Measurements from ENCODE around the gene ENSA. TPM values are rescaled to one million over a fixed set of nuclear protein-coding genes. Genes with fewer than 3 reads are reported as not detected.

ENSA gene
- total and polyA plus RNA-seq, 4 donors: 19.0 to 59.8 (median 55.3) TPM

GRCh38 chr1:150649441-150650075 lies 20.1 kb upstream of the ENSA start:
- Histone ChIP-seq H3K27me3 (ENCODE audit: control insufficient read depth in 4 of 4, insufficient read depth in 4 of 4, low read length in 3 of 4) (no peaks in the 10 kb centered on the region), H3K27ac (ENCODE audit: low read depth in 1 of 2, low read length in 2 of 2) (no peak overlapping the region), H3K9ac (ENCODE audit: low read depth in 1 of 2, low read length in 2 of 2) (no peak overlapping the region), H3K36me3 (ENCODE audit: control insufficient read depth in 4 of 4, insufficient read depth in 3 of 4, low read depth in 1 of 4, low read length in 3 of 4) (peaks cover 9 to 25% (median 19%) of the 10 kb centered on the region in 4 donors), H3K9me3 (ENCODE audit: control insufficient read depth in 4 of 4, low read length in 3 of 4) (no peaks in the 10 kb centered on the region), H3K4me1 (ENCODE audit: control insufficient read depth in 4 of 4, insufficient read depth in 4 of 4, low read length in 3 of 4) (peaks cover 0 to 3% (median 0%) of the 10 kb centered on the region in 4 donors), H3K4me3 (ENCODE audit: low read depth in 1 of 3, low read length in 3 of 3) (no peak overlapping the region)
- WGBS: 94% methylated on average over 5 of the region's 5 CpGs
- DNase-seq (ENCODE audit: low spot score): no peak
- TF ChIP-seq RXRA (IDR thresholded peaks at IDR 0.05) (no peak), RAD21 (IDR thresholded peaks at IDR 0.05) (no peak), FOXA1 (IDR thresholded peaks at IDR 0.05) (no peak), SP1 (IDR thresholded peaks at IDR 0.05) (no peak), JUND (IDR thresholded peaks at IDR 0.05) (no peak), HNF4A (conservative IDR thresholded peaks at IDR 0.05) (no peak), CTCF (IDR thresholded peaks at IDR 0.05; ENCODE audit: low read depth, low read length, missing input control) (no peak), YY1 (IDR thresholded peaks at IDR 0.05) (no peak), GABPA (IDR thresholded peaks at IDR 0.05 in 1 of 2, conservative IDR thresholded peaks at IDR 0.05 in 1 of 2) (no peak), ZBTB33 (IDR thresholded peaks at IDR 0.05) (no peak), TAF1 (conservative IDR thresholded peaks at IDR 0.05) (no peak), NR2F2 (IDR thresholded peaks at IDR 0.05) (no peak)
- TF ChIP-seq, protein P1, sequence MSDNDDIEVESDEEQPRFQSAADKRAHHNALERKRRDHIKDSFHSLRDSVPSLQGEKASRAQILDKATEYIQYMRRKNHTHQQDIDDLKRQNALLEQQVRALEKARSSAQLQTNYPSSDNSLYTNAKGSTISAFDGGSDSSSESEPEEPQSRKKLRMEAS (IDR thresholded peaks at IDR 0.05): no peak
- TF ChIP-seq, protein P2, sequence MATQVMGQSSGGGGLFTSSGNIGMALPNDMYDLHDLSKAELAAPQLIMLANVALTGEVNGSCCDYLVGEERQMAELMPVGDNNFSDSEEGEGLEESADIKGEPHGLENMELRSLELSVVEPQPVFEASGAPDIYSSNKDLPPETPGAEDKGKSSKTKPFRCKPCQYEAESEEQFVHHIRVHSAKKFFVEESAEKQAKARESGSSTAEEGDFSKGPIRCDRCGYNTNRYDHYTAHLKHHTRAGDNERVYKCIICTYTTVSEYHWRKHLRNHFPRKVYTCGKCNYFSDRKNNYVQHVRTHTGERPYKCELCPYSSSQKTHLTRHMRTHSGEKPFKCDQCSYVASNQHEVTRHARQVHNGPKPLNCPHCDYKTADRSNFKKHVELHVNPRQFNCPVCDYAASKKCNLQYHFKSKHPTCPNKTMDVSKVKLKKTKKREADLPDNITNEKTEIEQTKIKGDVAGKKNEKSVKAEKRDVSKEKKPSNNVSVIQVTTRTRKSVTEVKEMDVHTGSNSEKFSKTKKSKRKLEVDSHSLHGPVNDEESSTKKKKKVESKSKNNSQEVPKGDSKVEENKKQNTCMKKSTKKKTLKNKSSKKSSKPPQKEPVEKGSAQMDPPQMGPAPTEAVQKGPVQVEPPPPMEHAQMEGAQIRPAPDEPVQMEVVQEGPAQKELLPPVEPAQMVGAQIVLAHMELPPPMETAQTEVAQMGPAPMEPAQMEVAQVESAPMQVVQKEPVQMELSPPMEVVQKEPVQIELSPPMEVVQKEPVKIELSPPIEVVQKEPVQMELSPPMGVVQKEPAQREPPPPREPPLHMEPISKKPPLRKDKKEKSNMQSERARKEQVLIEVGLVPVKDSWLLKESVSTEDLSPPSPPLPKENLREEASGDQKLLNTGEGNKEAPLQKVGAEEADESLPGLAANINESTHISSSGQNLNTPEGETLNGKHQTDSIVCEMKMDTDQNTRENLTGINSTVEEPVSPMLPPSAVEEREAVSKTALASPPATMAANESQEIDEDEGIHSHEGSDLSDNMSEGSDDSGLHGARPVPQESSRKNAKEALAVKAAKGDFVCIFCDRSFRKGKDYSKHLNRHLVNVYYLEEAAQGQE (IDR thresholded peaks at IDR 0.05): no peak
- TF ChIP-seq, protein P3, sequence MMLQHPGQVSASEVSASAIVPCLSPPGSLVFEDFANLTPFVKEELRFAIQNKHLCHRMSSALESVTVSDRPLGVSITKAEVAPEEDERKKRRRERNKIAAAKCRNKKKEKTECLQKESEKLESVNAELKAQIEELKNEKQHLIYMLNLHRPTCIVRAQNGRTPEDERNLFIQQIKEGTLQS (IDR thresholded peaks at IDR 0.05): no peak

GRCh38 chr1:150642296-150642695 lies 12.9 kb upstream of the ENSA start:
- H3K4me1 ChIP-seq (ENCODE audit: control insufficient read depth in 4 of 4, insufficient read depth in 4 of 4, low read length in 3 of 4): no peaks in the 10 kb centered on the region
- H3K9me3 ChIP-seq (ENCODE audit: control insufficient read depth in 4 of 4, low read length in 3 of 4): no peaks in the 10 kb centered on the region
- H3K4me3 ChIP-seq (ENCODE audit: low read depth in 1 of 3, low read length in 3 of 3): no peak overlapping the region
- no peak overlapping the region for H3K27ac ChIP-seq (ENCODE audit: low read depth in 1 of 2, low read length in 2 of 2)
- H3K9ac ChIP-seq (ENCODE audit: low read depth in 1 of 2, low read length in 2 of 2): no peak overlapping the region
- DNase-seq (ENCODE audit: low spot score): no peak
- no peaks in the 10 kb centered on the region for H3K27me3 ChIP-seq (ENCODE audit: control insufficient read depth in 4 of 4, insufficient read depth in 4 of 4, low read length in 3 of 4)
- peaks cover 4 to 12% (median 5%) of the 10 kb centered on the region in 4 donors for H3K36me3 ChIP-seq (ENCODE audit: control insufficient read depth in 4 of 4, insufficient read depth in 3 of 4, low read depth in 1 of 4, low read length in 3 of 4)
- WGBS: 82% methylated on average over 4 of the region's 4 CpGs
- TF ChIP-seq HNF4A (conservative IDR thresholded peaks at IDR 0.05): no peak
- TF ChIP-seq, protein P1 (IDR thresholded peaks at IDR 0.05): no peak
- TF ChIP-seq RAD21 (IDR thresholded peaks at IDR 0.05): no peak
- TF ChIP-seq NR2F2 (IDR thresholded peaks at IDR 0.05): no peak
- TF ChIP-seq SP1 (IDR thresholded peaks at IDR 0.05): no peak
- TF ChIP-seq, protein P3 (IDR thresholded peaks at IDR 0.05): no peak
- no peak for TF ChIP-seq CTCF (IDR thresholded peaks at IDR 0.05; ENCODE audit: low read depth, low read length, missing input control)
- no peak for TF ChIP-seq TAF1 (conservative IDR thresholded peaks at IDR 0.05)
- no peak for TF ChIP-seq RXRA (IDR thresholded peaks at IDR 0.05)
- TF ChIP-seq ZBTB33 (IDR thresholded peaks at IDR 0.05): no peak
